Measurements from ENCODE around the gene F2RL1. TPM values are rescaled to one million over a fixed set of nuclear protein-coding genes. Genes with fewer than 3 reads are reported as not detected.
A peak's percentile ranks its signal among the peaks of the same experiment; 100 is the strongest.
"Not testable (repeated sequence)": the region's sequence is repeated elsewhere in the genome, so short reads cannot be mapped to it uniquely, and the experiment has no call there.

The F2RL1 gene
- not detected in 2 replicates for total RNA-seq (2014; rRNA removed; shearing (Covaris generic))
- not detected in 2 replicates for total RNA-seq (2022)
- Bru-seq, nascent RNA, result percentile 17 among the genes with signal in this experiment
- percentile 17 among the genes with signal in this experiment for BruChase-seq, experiment 1, labeled RNA remaining after a 6-hour chase
- BruChase-seq, experiment 2, labeled RNA remaining after a 2-hour chase, result percentile 13 among the genes with signal in this experiment
- long read RNA-seq, result 0 reads

- Histone ChIP-seq H3K4me2 (ENCODE audit: low read length) (no peak within 1 kb of the TSS), H4K20me1 (ENCODE audit: insufficient read depth, low read length) (no peaks in the 10 kb centered on the region), H3K9me3 (ENCODE audit: low read length) (no peaks in the 10 kb centered on the region), H3K79me2 (ENCODE audit: insufficient read depth, low read depth, low read length) (no peaks in the 10 kb centered on the region), H3K4me1 (ENCODE audit: insufficient read depth, low read length, poor library complexity, severe bottlenecking) (no peaks in the 10 kb centered on the region), H2AFZ (ENCODE audit: low read length) (no peak within 1 kb of the TSS), H3K27ac (ENCODE audit: low read depth, low read length, poor library complexity, severe bottlenecking) (no peak within 1 kb of the TSS), H3K4me3 (ENCODE audit: low read depth, low read length, poor library complexity, severe bottlenecking) (no peak within 1 kb of the TSS), H3K9me2 (ENCODE audit: insufficient read depth, low read length) (no peaks in the 10 kb centered on the region), H3K36me3 (ENCODE audit: insufficient read depth, low read length) (no peaks in the 10 kb centered on the region)
- BruUV-seq (replicated peaks), result no TSS peak
- TF ChIP-seq EZH2phosphoT487 (IDR thresholded peaks at IDR 0.05; ENCODE audit: borderline replicate concordance, low read depth, low read length), result no peak
- TF ChIP-seq, protein P1, sequence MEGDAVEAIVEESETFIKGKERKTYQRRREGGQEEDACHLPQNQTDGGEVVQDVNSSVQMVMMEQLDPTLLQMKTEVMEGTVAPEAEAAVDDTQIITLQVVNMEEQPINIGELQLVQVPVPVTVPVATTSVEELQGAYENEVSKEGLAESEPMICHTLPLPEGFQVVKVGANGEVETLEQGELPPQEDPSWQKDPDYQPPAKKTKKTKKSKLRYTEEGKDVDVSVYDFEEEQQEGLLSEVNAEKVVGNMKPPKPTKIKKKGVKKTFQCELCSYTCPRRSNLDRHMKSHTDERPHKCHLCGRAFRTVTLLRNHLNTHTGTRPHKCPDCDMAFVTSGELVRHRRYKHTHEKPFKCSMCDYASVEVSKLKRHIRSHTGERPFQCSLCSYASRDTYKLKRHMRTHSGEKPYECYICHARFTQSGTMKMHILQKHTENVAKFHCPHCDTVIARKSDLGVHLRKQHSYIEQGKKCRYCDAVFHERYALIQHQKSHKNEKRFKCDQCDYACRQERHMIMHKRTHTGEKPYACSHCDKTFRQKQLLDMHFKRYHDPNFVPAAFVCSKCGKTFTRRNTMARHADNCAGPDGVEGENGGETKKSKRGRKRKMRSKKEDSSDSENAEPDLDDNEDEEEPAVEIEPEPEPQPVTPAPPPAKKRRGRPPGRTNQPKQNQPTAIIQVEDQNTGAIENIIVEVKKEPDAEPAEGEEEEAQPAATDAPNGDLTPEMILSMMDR (conservative IDR thresholded peaks at IDR 0.05; ENCODE audit: low read length), result no peak
- no peak for DNase-seq (ENCODE audit: low spot score)
- ChIA-PET POLR2A (no interaction called here), CTCF (ENCODE audit: unreplicated experiment) (no interaction called here)
- intact Hi-C loops (cut with micrococcal nuclease; ENCODE audit: unreplicated experiment), result no loop called here
Observed at GRCh38 chr5:76818844-76819831, at the start of gene F2RL1. TSS of gene F2RL1 (plus strand) at chr5:76819030. CDS start at chr5:76819183, 153 bp downstream.

DNA sequence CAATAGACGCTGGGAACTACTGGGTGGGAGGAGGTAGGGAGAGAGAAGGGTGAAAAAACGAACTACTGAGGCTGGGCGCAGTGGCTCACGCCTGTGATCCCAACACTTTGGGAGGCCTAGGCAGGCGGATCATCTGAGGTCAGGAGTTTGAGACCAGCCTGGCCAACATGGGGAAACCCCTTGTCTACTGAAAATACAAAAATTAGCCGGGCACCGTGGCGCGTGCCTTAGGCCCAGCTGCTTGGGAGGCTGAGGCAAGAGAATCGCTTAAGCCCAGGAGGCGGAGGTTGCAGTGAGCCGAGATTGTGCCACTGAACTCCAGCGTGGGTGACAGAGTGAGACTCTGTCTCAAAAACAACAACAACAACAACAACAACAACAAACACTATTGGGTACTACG lies 47.8 kb upstream of the F2RL1 start:
- H4K20me1 ChIP-seq (ENCODE audit: insufficient read depth, low read length); H3K4me1 ChIP-seq (ENCODE audit: insufficient read depth, low read length, poor library complexity, severe bottlenecking); H3K36me3 ChIP-seq (ENCODE audit: insufficient read depth, low read length); H3K79me2 ChIP-seq (ENCODE audit: insufficient read depth, low read depth, low read length); DNase-seq (ENCODE audit: low spot score); H2AFZ ChIP-seq (ENCODE audit: low read length); H3K9me2 ChIP-seq (ENCODE audit: insufficient read depth, low read length); H3K9me3 ChIP-seq (ENCODE audit: low read length); H3K27ac ChIP-seq (ENCODE audit: low read depth, low read length, poor library complexity, severe bottlenecking); intact Hi-C loops (cut with micrococcal nuclease; ENCODE audit: unreplicated experiment); H3K4me3 ChIP-seq (ENCODE audit: low read depth, low read length, poor library complexity, severe bottlenecking); H3K4me2 ChIP-seq (ENCODE audit: low read length); BruUV-seq (replicated peaks); CTCF ChIA-PET (ENCODE audit: unreplicated experiment): not testable (repeated sequence)
- POLR2A ChIA-PET, result interaction anchor here (0.6 to 0.9 kb wide), 2 partner anchors 15 to 1870 kb away, joined by 3 read pairs; no protein-coding TSS in a partner anchor

GRCh38 chr5:76771705-76772405 lies 47.0 kb upstream of the F2RL1 start:
- no peak overlapping the region for H3K4me2 ChIP-seq (ENCODE audit: low read length)
- H3K9me2 ChIP-seq (ENCODE audit: insufficient read depth, low read length), result no peaks in the 10 kb centered on the region
- no peak for DNase-seq (ENCODE audit: low spot score)
- H3K79me2 ChIP-seq (ENCODE audit: insufficient read depth, low read depth, low read length), result no peaks in the 10 kb centered on the region
- BruUV-seq (replicated peaks), result no TSS peak
- H3K27ac ChIP-seq (ENCODE audit: low read depth, low read length, poor library complexity, severe bottlenecking), result no peak overlapping the region
- CTCF ChIA-PET (ENCODE audit: unreplicated experiment), result no interaction called here
- POLR2A ChIA-PET, result interaction anchor here (0.6 to 0.9 kb wide), 3 partner anchors 13 to 165 kb away, joined by 3 read pairs; no protein-coding TSS in a partner anchor
- intact Hi-C loops (cut with micrococcal nuclease; ENCODE audit: unreplicated experiment), result no loop called here
- no peaks in the 10 kb centered on the region for H4K20me1 ChIP-seq (ENCODE audit: insufficient read depth, low read length)
- H3K36me3 ChIP-seq (ENCODE audit: insufficient read depth, low read length), result no peaks in the 10 kb centered on the region
- no peak overlapping the region for H2AFZ ChIP-seq (ENCODE audit: low read length)
- H3K4me3 ChIP-seq (ENCODE audit: low read depth, low read length, poor library complexity, severe bottlenecking), result no peak overlapping the region
- TF ChIP-seq, protein P1 (conservative IDR thresholded peaks at IDR 0.05; ENCODE audit: low read length), result no peak
- TF ChIP-seq EZH2phosphoT487 (IDR thresholded peaks at IDR 0.05; ENCODE audit: borderline replicate concordance, low read depth, low read length), result no peak
- no peaks in the 10 kb centered on the region for H3K4me1 ChIP-seq (ENCODE audit: insufficient read depth, low read length, poor library complexity, severe bottlenecking)
- H3K9me3 ChIP-seq (ENCODE audit: low read length), result no peaks in the 10 kb centered on the region
